HCT116 (cell line): ENCODE data around the gene CALHM1. TPM values are rescaled to one million over a fixed set of nuclear protein-coding genes. Genes with fewer than 3 reads are reported as not detected.
A peak's percentile ranks its signal among the peaks of the same experiment; 100 is the strongest.

ENCODE experiments used
- ATAC-seq: fragments of 200-7000 bp; cut with Tn5 transposase; 2 replicates; pipeline ENCODE4 v1.9.1; 2020; ENCODE audit warnings: mild to moderate bottlenecking, moderate library complexity
- BruUV-seq: library from RNA; stranded (reverse); fragments of 400-500 nt; replicated peaks from 2 replicates; lab custom pipeline; 2021; lab: Mats Ljungman, UMichigan
- CTCF ChIA-PET: fragments of 300-600 bp; sonication (Branson Sonifier 250); formaldehyde crosslinking; loops from one replicate; lab custom pipeline; 2021; ENCODE audit warnings: antibody characterized with exemption; lab: Charles Lee
- POLR2A ChIA-PET: fragments of 300-600, 350-600 bp; sonication (Branson Sonifier 250); formaldehyde crosslinking; loops from one replicate; lab custom pipeline; 2021; ENCODE audit warnings: antibody characterized with exemption; lab: Charles Lee
- RAD21 ChIA-PET, 2 experiments: fragments of 300-600 bp; sonication (Branson Sonifier 250); formaldehyde crosslinking; loops; one replicate each; lab custom pipeline; 2023; ENCODE audit warnings: low total read pairs in 2 of 2; ENCODE audit not compliant: uncharacterized antibody in 2 of 2, unreplicated experiment in 2 of 2, low non-redundant PET in 1 of 2; lab: Charles Lee
- DNase-seq: peaks from one replicate; pipeline ENCODE4 v3.0.0-alpha.2; 2010; ENCODE audit warnings: low read depth, low spot score
- H2AFZ ChIP-seq: fragments of 200-600 bp; shearing (Covaris generic), sonication (generic); 2 replicates; pipeline ENCODE4 v1.6.1; 2017; ENCODE audit warnings: low read depth, mixed run types, mixed read lengths, antibody characterized with exemption, low read length; ENCODE audit not compliant: poor library complexity, severe bottlenecking
- H3K27ac ChIP-seq: 2 replicates; pipeline ENCODE4 v1.5.1; 2012; ENCODE audit warnings: low read depth, low read length
- H3K27me3 ChIP-seq: fragments of 200-600 bp; sonication (generic); 2 replicates; pipeline ENCODE4 v1.6.1; 2016; ENCODE audit warnings: mixed run types, low read length, mixed read lengths; ENCODE audit not compliant: insufficient read depth
- H3K36me3 ChIP-seq, 2 experiments: fragments of 200-500 bp in 1 of 2; fragments of 200-600 bp in 1 of 2; sonication (Bioruptor generic) in 1 of 2; sonication (generic) in 1 of 2; 2 replicates each; pipeline versions ENCODE4 v1.5.1 to v1.6.1; 2014 to 2016; ENCODE audit warnings: low read length in 2 of 2, inconsistent platforms in 1 of 2, mixed read lengths in 1 of 2, mixed run types in 1 of 2; ENCODE audit not compliant: insufficient read depth in 2 of 2, control insufficient read depth in 1 of 2
- H3K4me1 ChIP-seq, 2 experiments: fragments of 200-600 bp in 1 of 2; sonication (generic) in 1 of 2; 2 replicates each; pipeline versions ENCODE4 v1.5.1 to v1.6.1; 2012 to 2017; ENCODE audit warnings: low read length in 2 of 2, inconsistent platforms in 1 of 2, mild to moderate bottlenecking in 1 of 2, mixed read lengths in 1 of 2, mixed run types in 1 of 2, moderate library complexity in 1 of 2; ENCODE audit not compliant: insufficient read depth in 2 of 2, control insufficient read depth in 1 of 2
- H3K4me2 ChIP-seq: fragments of 200-600 bp; sonication (generic); 2 replicates; pipeline ENCODE4 v1.6.1; 2017; ENCODE audit warnings: mixed run types, low read length, mixed read lengths
- H3K4me3 ChIP-seq, 2 experiments: fragments of 200-600 bp in 1 of 2; sonication (generic) in 1 of 2; replicated peaks in 1 of 2; 2 replicates each; pipeline ENCODE4 v1.5.1; 2011 to 2016; ENCODE audit warnings: low read length in 2 of 2, control low read depth in 1 of 2, low read depth in 1 of 2, mild to moderate bottlenecking in 1 of 2, mixed read lengths in 1 of 2, mixed run types in 1 of 2
- H3K79me2 ChIP-seq: fragments of 200-600 bp; sonication (generic); 2 replicates; pipeline ENCODE4 v1.6.1; 2017; ENCODE audit warnings: mild to moderate bottlenecking, mixed run types, low read length, moderate library complexity, mixed read lengths; ENCODE audit not compliant: insufficient read depth
- H3K9ac ChIP-seq: fragments of 200-600 bp; sonication (generic); 2 replicates; pipeline ENCODE4 v1.6.1; 2016; ENCODE audit warnings: low read length, mixed read lengths
- H3K9me2 ChIP-seq: fragments of 200-600 bp; sonication (generic), shearing (Covaris generic); 2 replicates; pipeline ENCODE4 v1.6.1; 2017; ENCODE audit warnings: mixed run types, mild to moderate bottlenecking, moderate library complexity; ENCODE audit not compliant: insufficient read depth
- H3K9me3 ChIP-seq, 2 experiments: fragments of 200-500 bp in 1 of 2; fragments of 200-600 bp in 1 of 2; sonication (Bioruptor generic) in 1 of 2; sonication (generic) in 1 of 2; 2 replicates each; pipeline ENCODE4 v1.6.1; 2014 to 2017; ENCODE audit warnings: low read length in 2 of 2, mixed read lengths in 2 of 2, inconsistent platforms in 1 of 2, low read depth in 1 of 2, mild to moderate bottlenecking in 1 of 2, mixed run types in 1 of 2, moderate library complexity in 1 of 2; ENCODE audit not compliant: control insufficient read depth in 1 of 2, insufficient read depth in 1 of 2
- H4K20me1 ChIP-seq: fragments of 200-600 bp; sonication (generic), shearing (Covaris generic); 2 replicates; pipeline ENCODE4 v1.6.1; 2017; ENCODE audit warnings: mixed run types, mild to moderate bottlenecking, moderate library complexity; ENCODE audit not compliant: insufficient read depth
- EGR1 ChIP-seq: IDR thresholded peaks from 2 replicates; pipeline ENCODE4 v1.6.1; 2012; ENCODE audit warnings: low read depth
- EZH2phosphoT487 ChIP-seq: fragments of 200-600 bp; IDR thresholded peaks from 2 replicates; pipeline ENCODE4 v1.6.1; 2018; ENCODE audit warnings: antibody characterized with exemption, borderline replicate concordance
- POLR2AphosphoS5 ChIP-seq: IDR thresholded peaks from 2 replicates; pipeline ENCODE4 v1.6.1; 2011; ENCODE audit warnings: mild to moderate bottlenecking, low read depth, low read length, moderate library complexity
- TCF7L2 ChIP-seq: IDR thresholded peaks from 2 replicates; pipeline ENCODE4 v1.7.0; 2011; ENCODE audit warnings: borderline replicate concordance, inconsistent platforms; ENCODE audit not compliant: insufficient read depth, insufficient read length; ENCODE audit errors: extremely low read depth
- YY1 ChIP-seq: IDR thresholded peaks from 2 replicates; pipeline ENCODE4 v1.6.1; 2011; ENCODE audit warnings: low read length, low read depth, moderate library complexity, mild to moderate bottlenecking; ENCODE audit not compliant: insufficient replicate concordance; ENCODE audit errors: extremely low read depth
- ZFX ChIP-seq: fragments of 450-650 bp; IDR thresholded peaks from 2 replicates; pipeline ENCODE4 v1.6.1; 2017
- intact Hi-C: fragments of 100-400 bp; cut with micrococcal nuclease; formaldehyde crosslinking; loops from 2 replicates; pipeline ENCODE4 v1.10.0; 2022
- total RNA-seq: library from RNA; stranded (reverse); gene quantifications from one replicate; pipeline ENCODE4 v1.2.1, GENCODE V29; 2021; ENCODE audit not compliant: unreplicated experiment
- TF ChIP-seq, protein P1 (sequence below): IDR thresholded peaks from 2 replicates; pipeline ENCODE4 v1.6.1; 2012; ENCODE audit warnings: low read depth
- TF ChIP-seq, protein P2 (sequence below): IDR thresholded peaks from 2 replicates; pipeline ENCODE4 v1.6.1; 2012

Gene CALHM1
- total RNA-seq, 1 experiment from 2014 or later = not detected

DNA sequence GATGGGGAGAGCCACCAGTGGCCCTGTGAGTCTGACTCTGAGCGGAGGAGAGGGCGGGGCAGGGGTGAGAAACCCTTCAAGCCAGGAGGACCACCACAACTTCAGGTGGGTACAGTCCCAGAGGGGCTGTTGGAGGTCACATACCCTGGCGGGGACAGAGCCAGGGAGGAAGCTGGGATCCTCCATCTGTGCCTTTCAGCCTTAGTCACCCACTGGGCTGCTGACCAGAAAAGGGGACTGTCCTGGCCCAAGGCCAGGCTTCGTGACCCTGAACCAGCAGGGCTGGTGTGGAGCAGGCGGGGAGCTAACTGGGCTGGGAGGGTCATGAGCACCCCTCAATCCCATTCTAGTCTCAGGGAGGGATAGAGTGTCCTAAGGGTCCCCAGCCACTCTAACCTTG, 21.8 kb upstream of the CALHM1 start:
- BruUV-seq = no TSS peak
- H3K4me2 ChIP-seq = peak overlapping the region; percentile 17; the same call in 1 of the 2 replicates
- H2AFZ ChIP-seq = no peak overlapping the region
- intact Hi-C loops = loop anchor here (5.0 to 10.0 kb wide), 2 partner anchors 228 to 746 kb away; no protein-coding TSS in a partner anchor
- ChIA-PET CTCF (interaction anchor here (1.0 to 1.5 kb wide), 5 partner anchors 8 to 62 kb away, joined by 3 to 6 read pairs (median 4); partner anchors contain the start of gene CALHM2), POLR2A (no interaction called here), RAD21 (no interaction called here)
- H3K4me3 ChIP-seq = no peak overlapping the region
- no peaks in the 10 kb centered on the region for H3K36me3 ChIP-seq
- no peak for DNase-seq
- TF ChIP-seq, protein P1, sequence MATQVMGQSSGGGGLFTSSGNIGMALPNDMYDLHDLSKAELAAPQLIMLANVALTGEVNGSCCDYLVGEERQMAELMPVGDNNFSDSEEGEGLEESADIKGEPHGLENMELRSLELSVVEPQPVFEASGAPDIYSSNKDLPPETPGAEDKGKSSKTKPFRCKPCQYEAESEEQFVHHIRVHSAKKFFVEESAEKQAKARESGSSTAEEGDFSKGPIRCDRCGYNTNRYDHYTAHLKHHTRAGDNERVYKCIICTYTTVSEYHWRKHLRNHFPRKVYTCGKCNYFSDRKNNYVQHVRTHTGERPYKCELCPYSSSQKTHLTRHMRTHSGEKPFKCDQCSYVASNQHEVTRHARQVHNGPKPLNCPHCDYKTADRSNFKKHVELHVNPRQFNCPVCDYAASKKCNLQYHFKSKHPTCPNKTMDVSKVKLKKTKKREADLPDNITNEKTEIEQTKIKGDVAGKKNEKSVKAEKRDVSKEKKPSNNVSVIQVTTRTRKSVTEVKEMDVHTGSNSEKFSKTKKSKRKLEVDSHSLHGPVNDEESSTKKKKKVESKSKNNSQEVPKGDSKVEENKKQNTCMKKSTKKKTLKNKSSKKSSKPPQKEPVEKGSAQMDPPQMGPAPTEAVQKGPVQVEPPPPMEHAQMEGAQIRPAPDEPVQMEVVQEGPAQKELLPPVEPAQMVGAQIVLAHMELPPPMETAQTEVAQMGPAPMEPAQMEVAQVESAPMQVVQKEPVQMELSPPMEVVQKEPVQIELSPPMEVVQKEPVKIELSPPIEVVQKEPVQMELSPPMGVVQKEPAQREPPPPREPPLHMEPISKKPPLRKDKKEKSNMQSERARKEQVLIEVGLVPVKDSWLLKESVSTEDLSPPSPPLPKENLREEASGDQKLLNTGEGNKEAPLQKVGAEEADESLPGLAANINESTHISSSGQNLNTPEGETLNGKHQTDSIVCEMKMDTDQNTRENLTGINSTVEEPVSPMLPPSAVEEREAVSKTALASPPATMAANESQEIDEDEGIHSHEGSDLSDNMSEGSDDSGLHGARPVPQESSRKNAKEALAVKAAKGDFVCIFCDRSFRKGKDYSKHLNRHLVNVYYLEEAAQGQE = no peak
- TF ChIP-seq TCF7L2 = no peak
- no peak for TF ChIP-seq EZH2phosphoT487
- no peak for TF ChIP-seq ZFX
- TF ChIP-seq YY1 = no peak
- TF ChIP-seq, protein P2, sequence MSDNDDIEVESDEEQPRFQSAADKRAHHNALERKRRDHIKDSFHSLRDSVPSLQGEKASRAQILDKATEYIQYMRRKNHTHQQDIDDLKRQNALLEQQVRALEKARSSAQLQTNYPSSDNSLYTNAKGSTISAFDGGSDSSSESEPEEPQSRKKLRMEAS = no peak
- no peak for TF ChIP-seq EGR1
- TF ChIP-seq POLR2AphosphoS5 = no peak
- no peaks in the 10 kb centered on the region for H3K9me2 ChIP-seq
- H3K9ac ChIP-seq = no peak overlapping the region
- H4K20me1 ChIP-seq = no peaks in the 10 kb centered on the region
- no peaks in the 10 kb centered on the region for H3K9me3 ChIP-seq
- H3K79me2 ChIP-seq = no peaks in the 10 kb centered on the region
- no peak overlapping the region for H3K27ac ChIP-seq
- no peaks in the 10 kb centered on the region for H3K27me3 ChIP-seq
- peaks cover 21 to 47% of the 10 kb centered on the region in 2 experiments for H3K4me1 ChIP-seq
- no peak for ATAC-seq
